ENCODE data around the gene B4GALNT3. TPM values are rescaled to one million over a fixed set of nuclear protein-coding genes. Genes with fewer than 3 reads are reported as not detected.
A peak's percentile ranks its signal among the peaks of the same experiment; 100 is the strongest.

Gene B4GALNT3
- total RNA-seq, 2 experiments from 2014 or later, result 1.2 to 1.9 TPM

DNA sequence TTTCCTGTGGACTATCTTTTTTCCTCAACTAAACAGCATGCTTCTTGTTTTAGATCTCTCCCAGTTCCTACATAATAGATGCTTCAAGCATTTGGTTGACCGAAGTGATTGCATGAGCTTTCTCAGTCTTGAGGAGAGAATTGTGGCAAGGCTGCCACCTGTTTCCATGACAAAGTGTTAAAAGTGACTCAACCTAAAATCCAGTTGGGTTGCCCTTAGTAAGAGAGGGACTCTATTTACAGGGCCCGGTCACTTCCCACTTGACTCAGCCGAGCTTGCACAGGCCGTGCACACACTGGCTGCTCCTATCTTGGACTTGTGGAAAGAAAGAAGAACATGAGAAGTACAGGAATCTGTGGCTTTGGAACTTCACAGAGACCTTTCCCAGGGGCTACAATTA, 2.1 kb upstream of the B4GALNT3 start:
- ChIA-PET POLR2A (no interaction called here), CTCF (interaction anchor here (0.9 to 13.6 kb wide), 4 partner anchors 13 to 90 kb away, joined by 3 to 136 read pairs (median 22); no protein-coding TSS in a partner anchor)
- intact Hi-C loops (cut with micrococcal nuclease), result no loop called here
- H3K27me3 Mint-ChIP-seq, result peaks cover 16% of the 10 kb centered on the region
- no peak overlapping the region for H3K4me3 Mint-ChIP-seq
- H3K36me3 Mint-ChIP-seq, result no peaks in the 10 kb centered on the region
- no peaks in the 10 kb centered on the region for H3K9me3 Mint-ChIP-seq
- H3K27ac Mint-ChIP-seq, result no peak overlapping the region
- DNase-seq, result peak; percentile 44
- H3K4me1 Mint-ChIP-seq (ENCODE audit: low read depth), result peaks cover 15% of the 10 kb centered on the region

GRCh38 chr12:459050-459429, 699 bp upstream of the B4GALNT3 start:
- peaks cover 15% of the 10 kb centered on the region for H3K4me1 Mint-ChIP-seq (ENCODE audit: low read depth)
- POLR2A ChIA-PET, result no interaction called here
- no peak for DNase-seq
- peak overlapping the region; percentile 74 for H3K4me3 Mint-ChIP-seq
- peaks cover 18% of the 10 kb centered on the region for H3K27me3 Mint-ChIP-seq
- intact Hi-C loops (cut with micrococcal nuclease), result no loop called here
- no peaks in the 10 kb centered on the region for H3K36me3 Mint-ChIP-seq
- H3K27ac Mint-ChIP-seq, result no peak overlapping the region
- CTCF ChIA-PET, result interaction anchor here (1.3 to 13.6 kb wide), 2 partner anchors 11 to 89 kb away, joined by 3 to 136 read pairs; no protein-coding TSS in a partner anchor
- H3K9me3 Mint-ChIP-seq, result no peaks in the 10 kb centered on the region

DNA sequence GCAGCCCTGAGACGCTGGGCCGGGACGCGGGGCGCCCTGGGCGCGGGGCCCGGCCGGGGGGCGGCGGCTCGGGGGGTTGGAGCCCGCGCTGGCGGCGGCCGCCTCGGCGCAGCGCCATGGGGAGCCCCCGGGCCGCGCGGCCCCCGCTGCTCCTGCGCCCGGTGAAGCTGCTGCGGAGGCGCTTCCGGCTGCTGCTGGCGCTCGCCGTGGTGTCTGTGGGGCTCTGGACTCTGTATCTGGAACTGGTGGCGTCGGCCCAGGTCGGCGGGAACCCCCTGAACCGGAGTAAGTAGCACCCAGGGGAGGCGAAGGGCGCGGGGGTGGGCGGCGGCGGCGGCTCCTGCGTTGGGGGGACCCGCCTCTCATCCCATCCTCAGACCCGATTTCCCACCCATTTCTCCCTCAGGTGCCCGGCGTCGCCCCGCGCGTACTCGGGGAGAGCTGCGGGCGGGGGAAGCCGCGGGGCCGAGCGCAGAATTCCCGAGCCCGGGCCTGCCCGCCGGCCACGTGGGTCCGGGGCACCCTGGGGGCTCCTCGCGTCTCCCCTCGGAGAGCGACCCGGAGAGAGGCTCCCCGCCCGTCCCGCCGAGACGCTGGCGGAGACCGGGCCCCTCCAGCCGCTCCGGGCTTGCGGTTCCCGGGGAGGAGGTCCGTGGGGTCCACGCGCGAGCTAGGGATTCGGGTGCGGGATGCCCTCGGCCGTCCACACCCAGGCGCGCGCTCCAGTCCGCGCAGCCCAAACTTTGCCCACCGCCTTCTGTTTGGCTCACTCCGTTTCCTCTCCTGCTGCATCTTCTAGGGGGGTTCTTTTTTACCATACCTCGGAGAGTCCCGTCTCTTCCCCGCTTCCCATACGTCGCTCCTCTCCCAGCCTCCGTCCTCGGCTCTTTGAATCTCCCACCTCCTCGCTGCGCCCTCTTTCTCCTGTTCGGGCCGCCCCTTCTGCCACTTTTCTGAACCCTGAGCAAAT, 807 bp downstream of the B4GALNT3 start:
- ChIA-PET CTCF (interaction anchor here (0.9 to 13.6 kb wide), 2 partner anchors 18 to 87 kb away, joined by 3 to 136 read pairs; no protein-coding TSS in a partner anchor), POLR2A (interaction anchor here (1.1 kb wide), 1 partner anchor 86 kb away, joined by 3 read pairs; no protein-coding TSS in a partner anchor)
- no peaks in the 10 kb centered on the region for H3K9me3 Mint-ChIP-seq
- no peaks in the 10 kb centered on the region for H3K36me3 Mint-ChIP-seq
- peak; percentile 57 for DNase-seq
- peaks cover 15% of the 10 kb centered on the region for H3K4me1 Mint-ChIP-seq (ENCODE audit: low read depth)
- intact Hi-C loops (cut with micrococcal nuclease), result no loop called here
- no peak overlapping the region for H3K27ac Mint-ChIP-seq
- H3K4me3 Mint-ChIP-seq, result peak overlapping the region; percentile 71
- H3K27me3 Mint-ChIP-seq, result peaks cover 18% of the 10 kb centered on the region

DNA sequence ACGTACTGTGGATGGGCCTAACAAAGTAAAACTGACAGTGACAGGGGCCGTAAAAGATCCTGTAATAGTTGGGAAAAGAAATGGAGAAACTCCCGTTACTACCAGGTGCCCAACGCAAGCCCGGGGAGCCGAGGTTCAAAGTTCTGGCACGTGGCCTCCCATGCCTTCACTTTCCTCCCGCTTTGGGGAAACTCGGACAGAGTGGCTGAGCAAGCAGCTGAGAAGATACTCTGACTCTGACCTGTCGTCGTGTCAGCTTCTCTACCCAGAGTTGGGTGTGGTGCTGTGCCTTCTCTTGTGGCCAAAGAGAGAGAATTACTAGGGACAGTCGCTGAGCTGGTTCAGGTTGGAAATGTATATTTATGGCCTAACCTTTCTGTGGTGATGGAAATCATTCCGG, 1.7 kb downstream of the B4GALNT3 start:
- intact Hi-C loops (cut with micrococcal nuclease), result no loop called here
- DNase-seq, result no peak
- Mint-ChIP-seq H3K27ac (no peak overlapping the region), H3K27me3 (peaks cover 18% of the 10 kb centered on the region), H3K4me1 (ENCODE audit: low read depth) (peaks cover 15% of the 10 kb centered on the region), H3K36me3 (no peaks in the 10 kb centered on the region), H3K4me3 (peak overlapping the region; percentile 71), H3K9me3 (no peaks in the 10 kb centered on the region)
- ChIA-PET CTCF (interaction anchor here (0.8 to 2.9 kb wide), 2 partner anchors 8 to 86 kb away, joined by 3 to 15 read pairs; no protein-coding TSS in a partner anchor), POLR2A (no interaction called here)

DNA sequence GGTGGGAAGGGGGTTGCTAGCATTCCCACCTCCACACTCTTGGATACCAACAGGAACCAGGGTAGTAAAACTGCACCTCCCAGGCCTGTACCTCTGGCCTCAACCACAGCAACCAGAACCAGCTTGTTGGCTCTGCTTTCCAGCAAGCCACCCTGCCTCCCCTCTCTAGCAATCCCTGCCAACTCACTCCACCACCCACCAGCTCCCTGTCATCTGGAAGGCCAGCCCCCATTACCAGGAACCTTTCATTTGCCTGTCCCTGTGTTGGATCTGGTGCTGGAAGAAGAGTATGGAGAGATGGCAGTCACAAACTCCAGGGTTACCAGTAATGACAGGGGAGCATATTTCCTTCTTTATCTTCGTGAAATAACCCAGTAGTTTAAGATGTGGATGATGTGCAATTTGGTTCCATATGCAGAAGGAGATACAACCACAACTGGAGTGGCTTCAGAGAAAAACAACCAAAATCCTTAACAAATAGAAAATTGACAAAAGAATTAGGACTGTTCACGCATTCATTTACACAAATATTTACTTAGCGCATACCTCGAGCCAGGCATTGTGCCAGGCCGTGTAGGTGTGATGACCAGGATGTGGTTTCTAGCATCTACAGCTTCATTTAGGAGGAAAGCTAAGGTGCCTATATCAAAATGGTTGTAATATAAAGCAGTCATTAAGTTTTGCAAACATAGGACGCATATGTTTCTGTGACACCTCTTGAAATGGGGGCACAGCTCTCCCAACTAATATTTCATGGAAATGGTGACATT, 3.4 kb downstream of the B4GALNT3 start:
- Mint-ChIP-seq H3K27me3 (peaks cover 18% of the 10 kb centered on the region), H3K9me3 (no peaks in the 10 kb centered on the region), H3K27ac (no peak overlapping the region), H3K4me1 (ENCODE audit: low read depth) (peaks cover 9% of the 10 kb centered on the region), H3K36me3 (no peaks in the 10 kb centered on the region), H3K4me3 (no peak overlapping the region)
- DNase-seq, result no peak
- ChIA-PET POLR2A (no interaction called here), CTCF (interaction anchor here (0.8 to 3.6 kb wide), 4 partner anchors 9 to 84 kb away, joined by 3 to 24 read pairs (median 10); no protein-coding TSS in a partner anchor)
- intact Hi-C loops (cut with micrococcal nuclease), result no loop called here

DNA sequence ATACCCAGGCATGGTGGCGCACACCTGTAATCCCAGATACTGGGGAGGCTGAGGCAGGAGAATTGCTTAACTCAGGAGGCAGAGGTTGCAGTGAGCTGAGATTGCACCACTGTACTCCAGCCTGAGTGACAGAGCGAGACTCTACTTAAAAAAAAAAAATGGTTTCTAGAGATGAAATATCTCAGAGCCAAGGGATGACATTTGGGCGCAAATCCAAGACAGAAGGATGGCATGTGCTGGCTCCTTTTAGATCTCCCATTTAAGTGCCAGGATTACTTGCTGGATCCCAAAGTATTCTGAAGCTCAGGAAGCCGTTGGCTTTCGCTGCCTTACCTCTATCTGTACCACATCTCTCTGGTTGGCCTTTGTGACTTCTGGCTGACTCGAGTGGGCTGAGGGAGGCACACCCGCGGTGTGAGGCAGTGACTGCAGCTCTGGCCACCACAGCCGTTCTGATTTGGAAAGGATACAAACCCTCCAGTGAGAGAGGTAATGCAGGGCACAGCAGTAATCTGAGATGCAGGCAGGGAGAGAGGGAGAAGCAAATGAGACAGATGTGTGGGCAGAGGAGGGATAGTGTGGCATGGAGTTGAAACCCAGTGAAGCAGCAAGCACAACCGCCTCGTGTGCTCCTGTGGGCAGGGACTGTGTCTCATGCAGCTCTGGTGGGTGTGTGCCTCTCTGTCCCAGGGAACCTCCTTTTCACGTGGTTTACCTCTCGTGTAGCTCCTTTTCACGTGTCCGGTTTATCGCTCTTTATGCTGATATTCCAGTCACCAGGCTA, 4.9 kb downstream of the B4GALNT3 start:
- no peak overlapping the region for H3K4me3 Mint-ChIP-seq
- peaks cover 4% of the 10 kb centered on the region for H3K4me1 Mint-ChIP-seq (ENCODE audit: low read depth)
- H3K36me3 Mint-ChIP-seq, result no peaks in the 10 kb centered on the region
- peaks cover 17% of the 10 kb centered on the region for H3K27me3 Mint-ChIP-seq
- DNase-seq, result no peak
- CTCF ChIA-PET, result interaction anchor here (0.9 to 3.6 kb wide), 2 partner anchors 11 to 22 kb away, joined by 3 to 24 read pairs; no protein-coding TSS in a partner anchor
- intact Hi-C loops (cut with micrococcal nuclease), result no loop called here
- H3K27ac Mint-ChIP-seq, result no peak overlapping the region
- POLR2A ChIA-PET, result no interaction called here
- no peaks in the 10 kb centered on the region for H3K9me3 Mint-ChIP-seq

DNA sequence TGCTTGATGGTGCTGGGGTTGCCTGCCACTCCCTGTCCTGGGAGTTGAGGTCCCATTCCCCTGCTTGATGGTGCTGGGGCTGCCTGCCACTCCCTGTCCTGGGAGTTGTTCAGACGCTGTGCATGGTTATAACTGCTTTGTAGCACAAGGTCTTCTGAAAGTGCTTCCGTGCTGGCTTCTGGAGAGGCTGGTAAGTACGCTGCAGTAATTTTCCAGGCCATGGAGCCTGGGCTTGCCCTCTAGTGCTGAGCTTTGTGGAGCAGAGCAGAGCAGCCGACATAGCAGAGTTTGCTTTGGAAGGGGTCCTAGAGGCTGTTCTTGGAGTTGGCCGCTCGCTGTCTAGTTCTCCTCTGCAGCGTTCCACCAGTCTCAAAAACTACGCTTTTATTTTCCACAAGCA, 6.3 kb downstream of the B4GALNT3 start:
- Mint-ChIP-seq H3K27ac (no peak overlapping the region), H3K27me3 (peaks cover 14% of the 10 kb centered on the region), H3K4me1 (ENCODE audit: low read depth) (peaks cover 2% of the 10 kb centered on the region), H3K9me3 (no peaks in the 10 kb centered on the region), H3K4me3 (no peak overlapping the region), H3K36me3 (no peaks in the 10 kb centered on the region)
- CTCF ChIA-PET, result no interaction called here
- intact Hi-C loops (cut with micrococcal nuclease), result no loop called here
- POLR2A ChIA-PET, result no interaction called here
- DNase-seq, result no peak

GRCh38 chr12:466762-467161, 7.0 kb downstream of the B4GALNT3 start:
- Mint-ChIP-seq H3K27me3 (peaks cover 10% of the 10 kb centered on the region), H3K4me1 (ENCODE audit: low read depth) (no peaks in the 10 kb centered on the region), H3K4me3 (no peak overlapping the region), H3K36me3 (no peaks in the 10 kb centered on the region), H3K27ac (no peak overlapping the region), H3K9me3 (no peaks in the 10 kb centered on the region)
- DNase-seq, result no peak
- CTCF ChIA-PET, result interaction anchor here (2.0 kb wide), 1 partner anchor 14 kb away, joined by 9 read pairs; no protein-coding TSS in a partner anchor
- POLR2A ChIA-PET, result no interaction called here
- intact Hi-C loops (cut with micrococcal nuclease), result no loop called here

DNA sequence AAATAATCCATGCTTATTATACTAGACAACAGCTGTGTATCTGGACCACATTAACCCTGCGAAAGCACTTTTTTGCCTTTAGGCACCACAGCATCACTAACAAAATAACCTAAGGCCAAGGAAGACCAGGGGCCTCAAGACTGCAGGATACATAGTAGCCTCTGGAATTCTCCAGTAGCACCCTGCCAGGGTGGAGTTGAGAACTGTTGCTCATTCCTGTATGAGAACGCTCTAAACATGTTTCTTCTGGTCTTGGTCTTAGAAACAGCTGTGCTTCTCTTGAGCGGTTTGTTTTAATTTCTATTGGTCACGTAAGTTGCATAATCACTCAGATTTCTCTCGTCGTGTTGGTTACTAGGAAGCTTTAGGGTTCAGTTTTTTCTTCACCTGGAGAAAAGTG, 7.9 kb downstream of the B4GALNT3 start:
- CTCF ChIA-PET, result interaction anchor here (2.0 kb wide), 1 partner anchor 14 kb away, joined by 9 read pairs; no protein-coding TSS in a partner anchor
- Mint-ChIP-seq H3K27me3 (peaks cover 3% of the 10 kb centered on the region), H3K27ac (no peak overlapping the region)

GRCh38 chr12:468671-469389, 9.1 kb downstream of the B4GALNT3 start:
- no peaks in the 10 kb centered on the region for H3K9me3 Mint-ChIP-seq
- POLR2A ChIA-PET, result interaction anchor here (0.6 kb wide), 1 partner anchor 965 kb away, joined by 3 read pairs; no protein-coding TSS in a partner anchor
- DNase-seq, result no peak
- no peak overlapping the region for H3K27ac Mint-ChIP-seq
- H3K4me3 Mint-ChIP-seq, result no peak overlapping the region
- intact Hi-C loops (cut with micrococcal nuclease), result no loop called here
- peaks cover 4% of the 10 kb centered on the region for H3K27me3 Mint-ChIP-seq
- no peaks in the 10 kb centered on the region for H3K36me3 Mint-ChIP-seq
- no peaks in the 10 kb centered on the region for H3K4me1 Mint-ChIP-seq (ENCODE audit: low read depth)
- CTCF ChIA-PET, result interaction anchor here (1.1 to 2.0 kb wide), 3 partner anchors 16 to 27 kb away, joined by 4 to 9 read pairs (median 4); no protein-coding TSS in a partner anchor

More for the DNA sequence above, 7.9 kb downstream of the B4GALNT3 start:
- intact Hi-C loops (cut with micrococcal nuclease), result no loop called here
- Mint-ChIP-seq H3K4me3 (no peak overlapping the region), H3K36me3 (no peaks in the 10 kb centered on the region), H3K4me1 (ENCODE audit: low read depth) (no peaks in the 10 kb centered on the region), H3K9me3 (no peaks in the 10 kb centered on the region)
- POLR2A ChIA-PET, result no interaction called here
- DNase-seq, result no peak

GRCh38 chr12:470133-470532, 10.4 kb downstream of the B4GALNT3 start:
- Mint-ChIP-seq H3K27ac (no peak overlapping the region), H3K9me3 (no peaks in the 10 kb centered on the region), H3K36me3 (no peaks in the 10 kb centered on the region), H3K4me1 (ENCODE audit: low read depth) (no peaks in the 10 kb centered on the region), H3K27me3 (peaks cover 4% of the 10 kb centered on the region), H3K4me3 (no peak overlapping the region)
- ChIA-PET CTCF (interaction anchor here (1.1 to 1.5 kb wide), 3 partner anchors 12 to 28 kb away, joined by 3 to 4 read pairs (median 4); no protein-coding TSS in a partner anchor), POLR2A (no interaction called here)
- DNase-seq, result no peak
- intact Hi-C loops (cut with micrococcal nuclease), result no loop called here

Measured in activated CD4-positive, alpha-beta memory T cell treated with anti-CD3 and anti-CD28 coated beads for 36 hours (primary cell).